Gastrocnemius medialis (tissue), 4 donors: Measurements from ENCODE around the gene FXYD7.

Source experiments
- CTCF ChIP-seq, 5 experiments: fragments of 450-650 bp in 3 of 5; fragments of 200-600 bp in 2 of 5; sonication (generic) in 2 of 5; IDR thresholded peaks in 4 of 5; conservative IDR thresholded peaks in 1 of 5; 1 replicate in 4 of 5; 2 replicates in 1 of 5; pipeline ENCODE4 v1.5.1; 2016 to 2019; ENCODE audit warnings: antibody characterized with exemption in 5 of 5, mild to moderate bottlenecking in 3 of 5, moderate library complexity in 3 of 5
- POLR2A ChIP-seq, 2 donors: fragments of 450-650 bp; IDR thresholded peaks; one replicate each; pipeline ENCODE4 v1.6.1; 2017; ENCODE audit warnings: antibody characterized with exemption in 2 of 2, mild to moderate bottlenecking in 2 of 2, moderate library complexity in 2 of 2

DNA sequence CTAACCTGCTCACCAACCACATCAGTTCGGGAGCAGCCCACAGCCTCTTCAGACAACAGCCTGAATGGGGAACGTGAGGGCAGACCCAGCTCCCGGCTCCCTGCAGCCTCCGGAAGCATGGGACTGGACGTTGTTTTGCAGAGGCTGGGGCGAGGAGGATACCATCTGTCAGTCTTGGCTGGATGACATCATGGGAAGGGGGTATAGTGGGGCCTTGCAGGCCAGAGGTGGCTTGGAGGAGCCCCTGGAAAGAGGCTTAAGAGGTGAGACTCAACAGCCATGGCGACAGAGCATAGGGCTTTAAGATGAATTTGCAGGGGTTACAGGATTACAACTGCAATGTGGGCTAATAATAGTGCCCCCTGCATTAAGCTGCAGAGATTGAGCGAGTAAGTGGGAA is 25.9 kb upstream of the FXYD7 start:
- no peak for TF ChIP-seq CTCF (IDR thresholded peaks at IDR 0.05 in 4 of 5, conservative IDR thresholded peaks at IDR 0.05 in 1 of 5)
- TF ChIP-seq POLR2A (IDR thresholded peaks at IDR 0.05) = no peak
